GM08714 (cell line): ENCODE data around the gene PDE4B.
"Not testable (repeated sequence)": the region's sequence is repeated elsewhere in the genome, so short reads cannot be mapped to it uniquely, and the experiment has no call there.

ENCODE experiments used
- H3K4me3 ChIP-seq: fragments of 200-500 bp; sonication (Bioruptor generic); 2 replicates; pipeline ENCODE4 v1.5.1; 2014; ENCODE audit warnings: mild to moderate bottlenecking, low read length, inconsistent platforms
- ZNF274 ChIP-seq: IDR thresholded peaks from 2 replicates; pipeline ENCODE4 v1.6.1; 2012; ENCODE audit warnings: mild to moderate bottlenecking, low read depth, low read length

PDE4B gene

GRCh38 chr1:65965112-65965996 is 172.7 kb downstream of the PDE4B start:
- no peak overlapping the region for H3K4me3 ChIP-seq
- no peak for TF ChIP-seq ZNF274

GRCh38 chr1:65967492-65967891 is 174.8 kb downstream of the PDE4B start:
- not testable (repeated sequence) for H3K4me3 ChIP-seq

GRCh38 chr1:65971547-65971946 is 178.9 kb downstream of the PDE4B start:
- no peak for TF ChIP-seq ZNF274
- no peak overlapping the region for H3K4me3 ChIP-seq

GRCh38 chr1:65975708-65976107 is 183.0 kb downstream of the PDE4B start:
- no peak overlapping the region for H3K4me3 ChIP-seq
- TF ChIP-seq ZNF274, result no peak

- TF ChIP-seq ZNF274, result no peak
- H3K4me3 ChIP-seq, result no peak overlapping the region
These were observed 186.7 kb downstream of the PDE4B start for GRCh38 chr1:65979136-65980044.

- no peak for TF ChIP-seq ZNF274
- no peak overlapping the region for H3K4me3 ChIP-seq
These were observed 187.5 kb downstream of the PDE4B start for GRCh38 chr1:65980237-65980636.

- H3K4me3 ChIP-seq, result no peak overlapping the region
- no peak for TF ChIP-seq ZNF274
These were observed 190.8 kb downstream of the PDE4B start for GRCh38 chr1:65983500-65983899.

GRCh38 chr1:65985393-65986066 is 192.8 kb downstream of the PDE4B start:
- H3K4me3 ChIP-seq, result no peak overlapping the region
- no peak for TF ChIP-seq ZNF274

- TF ChIP-seq ZNF274, result no peak
- no peak overlapping the region for H3K4me3 ChIP-seq
These were observed 193.5 kb downstream of the PDE4B start for GRCh38 chr1:65986146-65986545.

- no peak overlapping the region for H3K4me3 ChIP-seq
- no peak for TF ChIP-seq ZNF274
These were observed 197.5 kb downstream of the PDE4B start for GRCh38 chr1:65990161-65990560.

- no peak overlapping the region for H3K4me3 ChIP-seq
- no peak for TF ChIP-seq ZNF274
These were observed 199.0 kb downstream of the PDE4B start for GRCh38 chr1:65991694-65992093.

GRCh38 chr1:65992165-65992821 is 199.6 kb downstream of the PDE4B start:
- no peak for TF ChIP-seq ZNF274
- no peak overlapping the region for H3K4me3 ChIP-seq

- no peak overlapping the region for H3K4me3 ChIP-seq
- TF ChIP-seq ZNF274, result no peak
These were observed 200.2 kb downstream of the PDE4B start for GRCh38 chr1:65992831-65993271.

- no peak for TF ChIP-seq ZNF274
- H3K4me3 ChIP-seq, result no peak overlapping the region
These were observed 201.5 kb downstream of the PDE4B start for GRCh38 chr1:65994223-65994622.

GRCh38 chr1:65995336-65995735 is 202.6 kb downstream of the PDE4B start:
- TF ChIP-seq ZNF274, result no peak

More at GRCh38 chr1:65995336-65995735, 202.6 kb downstream of the PDE4B start:
- no peak overlapping the region for H3K4me3 ChIP-seq
